Skin epidermis (tissue), 12 donors: ENCODE measurements around the gene PCDHB1.
"Not testable (repeated sequence)": the region's sequence is repeated elsewhere in the genome, so short reads cannot be mapped to it uniquely, and the experiment has no call there.

ENCODE experiments used
- H3K27ac ChIP-seq, 21 experiments: fragments of 200-600 bp; sonication (generic) in 11 of 21; one replicate each; pipeline ENCODE4 v1.5.0; 2020; ENCODE audit warnings: mild to moderate bottlenecking in 3 of 21, inconsistent platforms in 2 of 21, moderate library complexity in 2 of 21
- H3K4me3 ChIP-seq, 7 experiments: fragments of 200-600 bp; sonication (generic) in 2 of 7; one replicate each; pipeline ENCODE4 v1.5.0; 2020; ENCODE audit warnings: inconsistent platforms in 2 of 7, mild to moderate bottlenecking in 2 of 7, moderate library complexity in 1 of 7

The PCDHB1 gene

GRCh38 chr5:141042555-141042954, 8.6 kb upstream of the PCDHB1 start:
- H3K4me3 ChIP-seq = no peak overlapping the region
- H3K27ac ChIP-seq = no peak overlapping the region

DNA sequence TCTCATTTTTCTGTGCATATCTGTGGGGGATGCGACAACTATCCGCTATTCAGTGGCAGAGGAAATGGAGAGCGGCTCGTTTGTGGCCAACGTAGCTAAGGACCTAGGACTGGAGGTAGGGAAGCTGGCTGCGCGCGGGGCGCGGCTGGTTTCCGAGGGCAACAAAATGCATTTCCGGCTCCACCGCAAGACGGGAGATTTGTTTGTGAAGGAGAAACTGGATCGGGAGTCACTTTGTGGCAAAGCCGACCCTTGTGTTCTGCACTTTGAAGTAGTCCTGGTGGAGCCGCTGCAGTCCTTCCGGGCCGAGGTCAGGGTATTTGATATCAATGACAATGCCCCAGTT, 320 bp downstream of the PCDHB1 start:
- Histone ChIP-seq H3K27ac (no peak overlapping the region), H3K4me3 (peak overlapping the region in 5 of 7 experiments; percentile 3 to 35 (median 11))

DNA sequence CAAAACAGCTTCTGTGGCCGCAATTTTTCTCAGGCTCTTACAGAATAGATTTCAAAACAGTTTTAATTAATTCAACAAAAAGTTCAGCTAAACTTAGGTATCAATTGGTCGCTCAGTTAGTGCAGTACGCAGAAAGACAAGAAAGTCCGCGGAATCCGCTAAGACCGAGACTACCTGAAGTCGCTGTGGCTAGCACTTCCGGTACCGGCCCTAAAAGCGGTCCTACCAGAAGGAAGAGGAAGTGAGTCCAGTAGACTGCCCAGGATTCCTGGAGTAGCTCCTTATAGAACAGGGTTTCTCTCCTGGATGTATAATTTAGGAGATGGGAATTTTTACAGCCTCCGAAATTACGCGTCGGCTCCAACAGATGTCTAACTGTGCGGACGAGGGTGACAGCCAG, 26.7 kb downstream of the PCDHB1 start:
- no peak overlapping the region for H3K27ac ChIP-seq
- peak overlapping the region in 1 of 7 experiments; percentile 7 for H3K4me3 ChIP-seq

GRCh38 chr5:141082228-141082627, 31.1 kb downstream of the PCDHB1 start:
- Histone ChIP-seq H3K4me3 (no peak overlapping the region), H3K27ac (no peak overlapping the region)

DNA sequence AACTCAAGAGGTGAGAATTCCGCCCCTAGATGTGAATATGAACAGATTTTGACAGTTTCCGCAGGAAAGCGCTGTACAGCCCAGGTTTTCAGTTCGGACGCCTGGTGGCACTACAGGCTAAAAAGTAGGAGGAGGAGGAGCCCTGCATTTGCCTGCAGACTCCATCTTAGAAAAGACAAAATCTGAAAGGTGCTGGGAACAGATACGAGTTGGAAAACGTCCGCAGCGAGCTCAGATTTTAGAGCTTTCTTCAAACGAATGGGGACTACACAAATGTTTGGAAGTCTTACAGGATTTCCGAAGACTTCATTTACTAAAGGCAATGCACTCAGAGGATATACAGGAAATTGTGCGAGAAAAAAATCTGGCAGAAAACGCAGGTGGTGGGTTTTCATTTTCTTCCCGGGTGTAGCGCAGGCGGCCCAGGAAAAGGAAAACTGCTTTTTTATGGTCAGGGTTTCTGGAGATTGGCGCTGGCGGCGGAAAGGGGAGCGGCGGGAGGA, 33.4 kb downstream of the PCDHB1 start:
- Histone ChIP-seq H3K4me3 (peak overlapping the region in 3 of 7 experiments; percentile 4 to 29 (median 21)), H3K27ac (no peak overlapping the region)

DNA sequence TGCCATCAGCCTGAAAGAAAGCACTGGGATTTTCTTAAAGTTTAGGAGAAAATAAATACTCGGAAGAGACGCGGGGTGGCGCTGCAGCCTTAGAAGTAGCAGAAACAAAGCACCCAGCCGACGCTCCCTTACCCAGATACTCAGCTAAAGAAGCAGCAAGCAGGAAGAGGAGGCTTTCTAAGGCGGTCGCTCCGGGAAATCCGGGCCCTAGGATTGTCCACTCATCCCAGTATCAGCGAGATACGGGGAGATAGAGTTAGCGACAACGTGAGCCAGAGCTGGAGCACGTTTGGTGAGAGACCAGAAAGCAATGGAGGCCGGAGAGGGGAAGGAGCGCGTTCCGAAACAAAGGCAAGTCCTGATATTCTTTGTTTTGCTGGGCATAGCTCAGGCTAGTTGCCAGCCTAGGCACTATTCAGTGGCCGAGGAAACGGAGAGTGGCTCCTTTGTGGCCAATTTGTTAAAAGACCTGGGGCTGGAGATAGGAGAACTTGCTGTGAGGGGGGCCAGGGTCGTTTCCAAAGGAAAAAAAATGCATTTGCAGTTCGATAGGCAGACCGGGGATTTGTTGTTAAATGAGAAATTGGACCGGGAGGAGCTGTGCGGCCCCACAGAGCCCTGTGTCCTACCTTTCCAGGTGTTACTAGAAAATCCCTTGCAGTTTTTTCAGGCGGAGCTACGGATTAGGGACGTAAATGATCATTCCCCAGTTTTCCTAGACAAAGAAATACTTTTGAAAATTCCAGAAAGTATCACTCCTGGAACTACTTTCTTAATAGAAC, 43.5 kb downstream of the PCDHB1 start, which contains the start of gene PCDHB2:
Gene PCDHB2, plus strand, starts transcription at position 135 of the 782 bp plus-strand sequence. Its CDS starts 176 bp downstream, at position 311.
- peak within 1 kb of the TSS in 1 of 21 experiments; percentile 78 for H3K27ac ChIP-seq
- peak within 1 kb of the TSS in 4 of 7 experiments; percentile 6 to 38 (median 22) for H3K4me3 ChIP-seq

DNA sequence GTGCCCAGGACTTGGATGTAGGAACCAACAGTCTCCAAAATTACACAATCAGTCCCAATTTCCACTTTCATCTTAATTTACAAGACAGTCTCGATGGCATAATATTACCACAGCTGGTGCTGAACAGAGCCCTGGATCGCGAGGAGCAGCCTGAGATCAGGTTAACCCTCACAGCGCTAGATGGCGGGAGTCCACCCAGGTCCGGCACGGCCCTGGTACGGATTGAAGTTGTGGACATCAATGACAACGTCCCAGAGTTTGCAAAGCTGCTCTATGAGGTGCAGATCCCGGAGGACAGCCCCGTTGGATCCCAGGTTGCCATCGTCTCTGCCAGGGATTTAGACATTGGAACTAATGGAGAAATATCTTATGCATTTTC, 44.1 kb downstream of the PCDHB1 start:
- Histone ChIP-seq H3K4me3 (peak overlapping the region in 3 of 7 experiments; percentile 8 to 38 (median 35)), H3K27ac (no peak overlapping the region)

- not testable (repeated sequence) for H3K4me3 ChIP-seq, H3K27ac ChIP-seq
Measured at GRCh38 chr5:141096181-141096580, 45.0 kb downstream of the PCDHB1 start.

- not testable (repeated sequence) for H3K27ac ChIP-seq, H3K4me3 ChIP-seq
Measured at GRCh38 chr5:141096586-141096985, 45.4 kb downstream of the PCDHB1 start.

DNA sequence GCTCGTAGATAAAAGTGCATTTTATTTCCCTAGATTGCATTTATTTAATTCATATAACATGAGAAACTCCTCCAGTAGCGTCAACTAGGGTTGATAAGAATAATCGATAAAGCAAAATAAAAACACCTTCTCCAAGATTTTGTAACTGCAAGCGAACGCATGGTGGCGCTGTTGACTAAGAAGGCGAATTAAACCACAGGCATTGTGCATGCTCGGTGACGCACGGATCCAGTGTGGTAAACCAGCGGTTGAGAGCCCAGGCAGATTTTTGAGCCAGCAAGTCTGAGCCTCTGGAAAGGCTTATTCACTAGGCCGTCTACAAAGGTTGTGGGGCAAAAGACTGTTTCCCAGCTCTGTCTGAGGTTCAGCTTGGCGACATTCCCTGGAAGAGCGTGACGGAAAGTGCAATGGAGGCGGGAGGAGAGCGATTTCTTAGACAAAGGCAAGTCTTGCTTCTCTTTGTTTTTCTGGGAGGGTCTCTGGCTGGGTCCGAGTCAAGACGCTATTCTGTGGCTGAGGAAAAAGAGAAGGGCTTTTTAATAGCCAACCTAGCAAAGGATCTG, 49.1 kb downstream of the PCDHB1 start, which contains the start of gene PCDHB3:
Gene PCDHB3, plus strand, starts transcription at position 231 of the 563 bp plus-strand sequence. Its CDS starts 177 bp downstream, at position 408.
- no peak within 1 kb of the TSS for H3K27ac ChIP-seq

DNA sequence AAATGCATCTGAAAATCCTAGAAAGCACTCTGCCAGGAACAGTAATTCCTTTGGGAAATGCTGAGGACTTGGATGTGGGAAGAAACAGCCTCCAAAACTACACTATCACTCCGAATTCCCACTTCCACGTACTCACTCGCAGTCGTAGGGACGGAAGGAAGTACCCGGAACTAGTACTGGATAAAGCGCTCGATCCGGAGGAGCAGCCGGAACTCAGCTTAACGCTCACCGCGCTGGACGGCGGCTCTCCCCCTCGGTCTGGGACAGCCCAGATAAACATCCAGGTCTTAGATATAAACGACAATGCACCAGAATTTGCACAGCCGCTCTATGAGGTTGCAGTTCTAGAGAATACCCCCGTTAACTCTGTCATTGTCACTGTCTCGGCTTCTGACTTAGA, 49.9 kb downstream of the PCDHB1 start:
- Histone ChIP-seq H3K4me3 (no peak overlapping the region), H3K27ac (no peak overlapping the region)

More for the DNA sequence above, 49.1 kb downstream of the PCDHB1 start, which contains the start of gene PCDHB3:
- H3K4me3 ChIP-seq = peak within 1 kb of the TSS in 1 of 7 experiments; percentile 5

DNA sequence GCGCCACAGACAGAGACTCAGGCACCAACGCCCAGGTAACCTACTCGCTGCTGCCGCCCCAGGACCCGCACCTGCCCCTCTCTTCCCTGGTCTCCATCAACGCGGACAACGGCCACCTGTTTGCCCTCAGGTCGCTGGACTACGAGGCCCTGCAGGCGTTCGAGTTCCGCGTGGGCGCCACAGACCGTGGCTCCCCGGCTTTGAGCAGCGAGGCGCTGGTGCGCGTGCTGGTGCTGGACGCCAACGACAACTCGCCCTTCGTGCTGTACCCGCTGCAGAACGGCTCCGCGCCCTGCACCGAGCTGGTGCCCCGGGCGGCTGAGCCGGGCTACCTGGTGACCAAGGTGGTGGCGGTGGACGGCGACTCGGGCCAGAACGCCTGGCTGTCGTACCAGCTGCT, 50.9 kb downstream of the PCDHB1 start:
- not testable (repeated sequence) for H3K27ac ChIP-seq, H3K4me3 ChIP-seq

GRCh38 chr5:141102471-141102870, 51.3 kb downstream of the PCDHB1 start:
- not testable (repeated sequence) for H3K4me3 ChIP-seq, H3K27ac ChIP-seq

DNA sequence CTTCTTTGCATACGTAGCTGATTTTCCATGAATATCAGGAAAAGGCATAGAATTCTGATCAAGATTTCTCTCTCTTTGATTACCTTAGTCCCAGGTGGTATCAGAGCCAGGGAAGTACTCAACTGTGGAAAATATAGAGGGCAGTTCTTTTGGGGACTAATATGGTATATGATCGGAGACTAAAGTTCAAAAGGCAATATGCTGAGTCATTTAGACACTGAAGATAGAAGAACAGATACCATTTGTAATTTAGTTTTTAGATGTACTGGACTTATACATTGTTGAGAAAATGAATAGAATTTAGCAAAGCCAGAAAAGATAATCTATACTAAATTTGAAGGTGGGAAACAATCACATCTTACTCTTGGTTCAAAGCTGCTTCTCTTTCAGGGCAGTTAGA, 54.2 kb downstream of the PCDHB1 start:
- Histone ChIP-seq H3K27ac (no peak overlapping the region), H3K4me3 (no peak overlapping the region)
